ENCODE data around the gene SPATS1. TPM values are rescaled to one million over a fixed set of nuclear protein-coding genes. Genes with fewer than 3 reads are reported as not detected.
"Not testable (repeated sequence)": the region's sequence is repeated elsewhere in the genome, so short reads cannot be mapped to it uniquely, and the experiment has no call there.

Gene SPATS1
- total RNA-seq, 2 experiments from 2014 or later: not detected

GRCh38 chr6:44321210-44321609 lies 21.2 kb upstream of the SPATS1 start:
- Mint-ChIP-seq H3K27me3 (peaks cover 31% of the 10 kb centered on the region), H3K4me1 (ENCODE audit: low read depth) (no peaks in the 10 kb centered on the region), H3K27ac (no peak overlapping the region), H3K36me3 (ENCODE audit: low read depth) (no peaks in the 10 kb centered on the region), H3K9me3 (no peaks in the 10 kb centered on the region), H3K4me3 (no peak overlapping the region)
- CTCF ChIA-PET: no interaction called here
- no peak overlapping the region for H3K27ac ChIP-seq (ENCODE audit: low read depth in 1 of 2, low read length in 2 of 2)
- ATAC-seq (ENCODE audit: poor library complexity): no peak
- DNase-seq: no peak
- intact Hi-C loops (cut with DNase I, micrococcal nuclease): no loop called here
- TF ChIP-seq CTCF (IDR thresholded peaks at IDR 0.05): no peak
- H3K27me3 ChIP-seq (ENCODE audit: control insufficient read depth in 1 of 2, insufficient read depth in 2 of 2, low read length in 2 of 2): peaks cover 11 to 17% of the 10 kb centered on the region in 2 experiments
- no peaks in the 10 kb centered on the region for H3K4me1 ChIP-seq (ENCODE audit: insufficient read depth, low read length)
- H3K9me3 ChIP-seq (ENCODE audit: control insufficient read depth in 1 of 2, insufficient read depth in 1 of 2, low read length in 2 of 2): no peaks in the 10 kb centered on the region
- no peak overlapping the region for H3K4me3 ChIP-seq (ENCODE audit: low read length)
- POLR2A ChIA-PET: no interaction called here
- H3K36me3 ChIP-seq (ENCODE audit: insufficient read depth, low read length): no peaks in the 10 kb centered on the region

- no peaks in the 10 kb centered on the region for H3K4me1 ChIP-seq (ENCODE audit: insufficient read depth, low read length)
- H3K27me3 ChIP-seq (ENCODE audit: control insufficient read depth in 1 of 2, insufficient read depth in 2 of 2, low read length in 2 of 2): peaks cover 0 to 4% of the 10 kb centered on the region in 2 experiments
- CTCF ChIA-PET: no interaction called here
- Mint-ChIP-seq H3K27me3 (peaks cover 31% of the 10 kb centered on the region), H3K9me3 (no peaks in the 10 kb centered on the region), H3K27ac (no peak overlapping the region), H3K36me3 (ENCODE audit: low read depth) (no peaks in the 10 kb centered on the region), H3K4me3 (no peak overlapping the region), H3K4me1 (ENCODE audit: low read depth) (no peaks in the 10 kb centered on the region)
- DNase-seq (no peak), ATAC-seq (ENCODE audit: poor library complexity) (no peak)
- H3K27ac ChIP-seq (ENCODE audit: low read depth in 1 of 2, low read length in 2 of 2): no peak overlapping the region
- H3K4me3 ChIP-seq (ENCODE audit: low read length): no peak overlapping the region
- intact Hi-C loops (cut with DNase I, micrococcal nuclease): no loop called here
- no peaks in the 10 kb centered on the region for H3K9me3 ChIP-seq (ENCODE audit: control insufficient read depth in 1 of 2, insufficient read depth in 1 of 2, low read length in 2 of 2)
- no peaks in the 10 kb centered on the region for H3K36me3 ChIP-seq (ENCODE audit: insufficient read depth, low read length)
- no peak for TF ChIP-seq CTCF (IDR thresholded peaks at IDR 0.05)
- POLR2A ChIA-PET: no interaction called here
Measured at GRCh38 chr6:44327096-44327495, 15.4 kb upstream of the SPATS1 start.

- TF ChIP-seq CTCF (IDR thresholded peaks at IDR 0.05): no peak
- Histone ChIP-seq H3K36me3 (ENCODE audit: insufficient read depth, low read length) (no peaks in the 10 kb centered on the region), H3K27ac (ENCODE audit: low read depth in 1 of 2, low read length in 2 of 2) (no peak overlapping the region), H3K4me1 (ENCODE audit: insufficient read depth, low read length) (no peaks in the 10 kb centered on the region), H3K9me3 (ENCODE audit: control insufficient read depth in 1 of 2, insufficient read depth in 1 of 2, low read length in 2 of 2) (no peaks in the 10 kb centered on the region), H3K27me3 (ENCODE audit: control insufficient read depth in 1 of 2, insufficient read depth in 2 of 2, low read length in 2 of 2) (peaks cover 0 to 4% of the 10 kb centered on the region in 2 experiments), H3K4me3 (ENCODE audit: low read length) (no peak overlapping the region)
- Mint-ChIP-seq H3K4me3 (no peak overlapping the region), H3K4me1 (ENCODE audit: low read depth) (no peaks in the 10 kb centered on the region), H3K27ac (no peak overlapping the region), H3K27me3 (peaks cover 34% of the 10 kb centered on the region), H3K9me3 (no peaks in the 10 kb centered on the region), H3K36me3 (ENCODE audit: low read depth) (no peaks in the 10 kb centered on the region)
- intact Hi-C loops (cut with DNase I, micrococcal nuclease): no loop called here
- CTCF ChIA-PET: no interaction called here
- no peak for DNase-seq
- ATAC-seq (ENCODE audit: poor library complexity): no peak
- POLR2A ChIA-PET: no interaction called here
Measured at GRCh38 chr6:44327760-44328159, 14.7 kb upstream of the SPATS1 start.

GRCh38 chr6:44328203-44328602 lies 14.2 kb upstream of the SPATS1 start:
- intact Hi-C loops (cut with DNase I, micrococcal nuclease); ATAC-seq (ENCODE audit: poor library complexity); H3K4me1 Mint-ChIP-seq (ENCODE audit: low read depth); CTCF ChIA-PET; H3K27me3 ChIP-seq (ENCODE audit: control insufficient read depth in 1 of 2, insufficient read depth in 2 of 2, low read length in 2 of 2); H3K4me3 Mint-ChIP-seq; H3K4me3 ChIP-seq (ENCODE audit: low read length); H3K27ac ChIP-seq (ENCODE audit: low read depth in 1 of 2, low read length in 2 of 2); H3K9me3 Mint-ChIP-seq; H3K4me1 ChIP-seq (ENCODE audit: insufficient read depth, low read length); H3K27ac Mint-ChIP-seq; H3K36me3 Mint-ChIP-seq (ENCODE audit: low read depth); H3K36me3 ChIP-seq (ENCODE audit: insufficient read depth, low read length); POLR2A ChIA-PET; DNase-seq; H3K9me3 ChIP-seq (ENCODE audit: control insufficient read depth in 1 of 2, insufficient read depth in 1 of 2, low read length in 2 of 2): not testable (repeated sequence)
- peaks cover 31% of the 10 kb centered on the region for H3K27me3 Mint-ChIP-seq

Measured in CD4-positive, alpha-beta T cell (primary cell).